NCI-H1417 (cell line): ENCODE data around the gene RABGAP1L.
"Not testable (repeated sequence)": the region's sequence is repeated elsewhere in the genome, so short reads cannot be mapped to it uniquely, and the experiment has no call there.

ENCODE experiments used
- DNase-seq, 3 experiments: peaks; one replicate each; lab custom pipeline; 2025; lab: John Stamatoyannopoulos, UW

RABGAP1L gene

DNA sequence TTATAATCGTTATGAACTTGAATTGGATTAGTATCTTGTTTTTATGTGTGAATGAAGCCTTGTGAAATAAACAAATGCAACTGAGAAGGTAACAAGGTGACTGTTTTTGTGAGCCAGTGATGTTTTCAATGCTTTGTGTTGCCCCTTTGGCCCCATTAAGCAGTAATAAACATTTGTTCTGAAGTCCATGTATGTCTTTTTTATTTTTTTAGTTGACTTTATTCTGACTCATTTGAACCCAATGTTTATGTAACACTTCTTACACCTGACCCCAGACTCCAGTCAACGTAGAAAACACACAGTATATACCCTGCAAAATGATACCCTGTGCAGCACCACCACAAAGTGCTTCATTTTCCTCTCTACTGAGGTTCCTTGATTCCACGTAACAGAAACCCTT lies 835.8 kb downstream of the RABGAP1L start:
- DNase-seq = no peak

DNA sequence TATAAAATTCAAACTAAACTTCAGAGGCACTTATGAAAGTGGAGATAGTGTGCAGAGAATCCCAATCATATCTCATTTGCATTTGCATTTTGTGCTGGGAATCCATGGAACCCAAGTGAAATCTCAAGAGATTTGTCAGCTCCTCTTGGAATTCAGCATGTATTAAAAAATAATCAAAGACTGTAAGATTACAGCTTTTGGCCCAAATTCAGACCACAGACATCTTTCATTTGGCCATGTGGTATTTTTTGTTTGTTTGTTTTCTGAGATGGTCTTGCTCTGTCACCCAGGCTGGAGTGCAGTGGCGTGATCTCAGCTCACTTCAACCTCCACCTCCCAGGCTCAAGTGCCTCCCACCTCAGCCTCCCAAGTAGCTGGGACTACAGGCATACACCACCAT lies 836.6 kb downstream of the RABGAP1L start:
- DNase-seq = no peak

DNA sequence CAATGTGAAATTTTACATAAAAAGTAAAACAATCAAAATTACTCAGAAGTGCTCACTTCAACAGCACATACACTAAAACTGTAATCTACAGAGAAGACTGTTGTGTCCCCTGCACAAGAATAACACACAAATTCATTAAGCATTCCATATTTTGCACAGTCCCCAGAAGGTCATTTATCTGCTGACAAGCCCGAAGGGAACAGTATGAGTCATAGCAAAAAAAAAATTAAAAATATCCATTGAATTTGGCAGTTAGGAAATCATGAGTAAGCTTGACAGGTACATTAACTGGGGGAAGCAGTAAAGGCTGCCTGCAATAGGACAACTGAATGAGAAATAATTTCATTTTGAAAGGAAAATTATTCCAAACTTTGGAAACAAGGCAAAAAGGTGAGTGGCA lies 837.2 kb downstream of the RABGAP1L start:
- no peak for DNase-seq

DNA sequence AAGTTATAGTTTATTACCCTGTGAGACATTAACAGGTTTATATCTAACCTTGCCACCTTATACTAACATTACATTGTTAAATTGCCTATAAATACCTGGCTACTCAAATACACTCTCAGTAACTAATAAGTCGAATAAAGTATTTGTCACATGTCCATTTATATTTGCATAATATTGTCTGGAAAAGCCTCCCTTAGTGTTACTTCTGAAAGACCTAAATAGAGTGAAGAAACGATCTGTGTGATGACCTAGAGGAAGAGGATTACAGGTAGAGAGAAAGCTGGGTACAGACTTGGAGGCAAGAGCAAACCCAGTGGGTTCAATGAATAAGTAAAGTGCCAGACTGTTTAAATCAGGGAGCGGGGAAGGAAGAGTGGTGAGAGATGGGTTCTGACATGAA lies 837.7 kb downstream of the RABGAP1L start:
- no peak for DNase-seq

DNA sequence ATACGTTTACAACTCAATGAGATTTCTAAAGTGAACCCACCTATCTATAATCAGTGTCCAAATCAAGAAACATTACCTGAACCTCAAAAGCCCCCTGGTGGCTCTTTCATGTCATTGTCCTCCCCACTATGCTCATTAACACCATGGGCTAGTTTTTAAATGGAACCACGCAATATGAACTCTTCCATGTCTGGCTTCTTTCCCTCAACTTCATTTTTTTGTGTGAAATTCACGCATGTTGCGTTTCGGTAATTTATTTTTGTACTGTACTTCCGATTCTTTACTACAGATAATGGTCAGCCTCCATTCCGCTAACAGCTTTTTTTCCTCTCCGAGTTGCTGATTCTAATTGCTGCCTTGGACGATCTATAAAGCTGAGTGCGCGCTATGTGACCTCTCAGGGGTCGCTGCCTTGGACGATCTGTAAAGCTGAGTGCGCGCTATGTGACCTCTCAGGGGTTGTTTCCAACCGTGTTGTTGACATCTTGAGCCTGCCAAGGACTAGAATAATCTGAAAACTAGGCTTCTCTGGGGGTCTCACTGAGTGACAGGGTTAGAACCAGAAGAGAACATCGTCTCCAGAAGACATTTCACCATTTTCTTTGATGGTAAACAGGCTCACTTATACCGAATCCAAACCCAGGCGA lies 839.4 kb downstream of the RABGAP1L start:
- peak; percentile 79 to 92 (median 91) for DNase-seq

DNA sequence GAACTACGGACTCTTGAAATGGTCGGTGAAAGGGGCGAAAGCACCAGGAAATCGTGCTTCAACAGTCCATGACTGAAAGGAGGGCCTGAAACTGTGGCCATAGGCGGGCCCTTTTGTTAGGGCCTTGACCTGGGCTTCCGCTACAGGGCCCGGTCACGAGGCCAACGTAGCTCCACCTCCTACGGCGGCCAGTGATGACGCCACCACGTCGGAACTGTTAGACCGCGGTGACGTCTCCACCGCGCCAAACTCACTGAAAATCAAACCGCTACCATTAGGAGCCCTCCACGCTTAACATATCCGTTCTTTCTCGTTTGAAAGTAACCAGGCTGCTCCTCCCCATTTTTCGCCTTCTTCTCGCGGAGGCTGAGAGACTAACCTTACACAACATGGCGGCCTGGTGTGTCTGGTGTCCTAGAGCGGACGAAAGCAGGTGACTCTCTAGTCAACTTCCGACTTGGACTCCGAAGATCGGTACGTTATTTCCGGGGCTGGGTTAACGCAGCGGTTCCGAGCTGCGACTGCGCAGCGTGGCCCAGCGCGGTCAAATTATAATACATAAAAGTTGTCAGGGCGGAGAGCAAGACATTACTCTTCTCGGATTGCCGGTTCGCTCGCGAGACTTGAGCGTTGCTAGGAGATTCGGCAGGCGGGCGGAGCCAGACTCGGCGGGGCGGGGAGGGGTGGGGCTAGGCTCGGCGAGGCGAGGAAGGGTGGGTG lies 840.1 kb downstream of the RABGAP1L start:
- DNase-seq = peak; percentile 99 to 100 (median 100)

DNA sequence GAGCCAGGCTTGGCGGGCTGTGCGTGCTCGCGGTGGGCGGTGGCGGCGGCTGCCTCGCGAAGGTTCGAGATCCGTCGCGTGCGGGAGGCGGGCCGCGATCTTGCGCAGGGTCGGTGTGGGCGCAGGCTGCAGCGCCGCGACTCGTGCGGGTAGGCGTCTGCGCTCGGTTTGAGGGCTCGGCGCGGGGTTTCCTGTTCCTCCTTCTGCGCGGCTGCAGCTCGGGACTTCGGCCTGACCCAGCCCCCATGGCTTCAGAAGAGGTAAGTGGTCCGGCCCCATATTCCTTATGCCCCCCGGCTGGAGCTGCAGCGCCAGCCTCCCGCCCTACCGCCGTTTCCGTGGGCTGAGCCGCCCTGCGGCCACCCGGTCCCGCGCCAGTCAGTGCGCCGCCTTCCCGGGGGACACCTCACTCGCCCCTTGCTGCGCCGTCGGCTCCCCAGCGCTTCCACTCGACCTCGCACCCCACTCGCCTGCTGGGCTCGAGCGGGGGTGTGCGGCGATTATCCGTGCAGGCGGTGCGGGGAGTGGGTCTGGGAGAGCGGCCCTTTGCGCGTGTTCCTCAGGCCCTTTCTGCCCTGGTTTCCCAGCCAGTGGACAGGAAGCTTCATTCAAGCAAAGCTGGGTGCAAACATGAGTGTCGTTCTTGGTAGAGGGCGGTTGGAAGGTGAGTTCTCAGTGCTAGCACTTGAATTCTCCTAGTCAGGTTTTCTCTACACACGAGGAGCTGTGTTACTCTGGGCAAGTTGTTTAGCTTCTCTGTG lies 840.8 kb downstream of the RABGAP1L start, which contains the start of gene CACYBP:
Gene CACYBP (plus strand): TSS at position 12 of the 761 bp plus-strand sequence. CDS start 234 bp downstream, at position 246.
- DNase-seq = peak in 2 of 3 experiments; percentile 75 to 85

DNA sequence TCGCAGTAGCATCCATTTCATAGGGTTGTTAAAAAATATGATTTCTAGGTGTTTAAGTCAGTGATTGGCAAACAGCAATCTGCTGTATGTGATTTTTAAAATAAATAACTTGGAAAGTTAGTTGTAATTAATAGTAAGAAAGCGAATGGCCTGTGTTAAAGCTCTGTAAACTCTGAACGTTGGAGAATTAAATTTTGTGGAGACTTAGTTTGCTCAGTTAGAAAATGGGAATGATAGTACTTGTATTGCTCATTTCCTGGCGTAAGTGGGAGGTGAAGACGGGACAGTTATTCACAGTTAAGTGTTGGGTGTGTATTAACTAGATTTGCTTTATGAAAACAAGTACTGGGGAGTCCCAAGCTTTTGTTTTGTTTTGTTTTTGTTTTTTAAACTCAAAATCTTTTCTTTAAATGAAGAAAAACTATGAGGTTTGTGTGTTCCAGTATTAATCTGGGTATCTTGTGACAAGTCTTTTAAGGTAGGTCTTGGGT lies 841.4 kb downstream of the RABGAP1L start:
- peak in 1 of 3 experiments; percentile 53 for DNase-seq

DNA sequence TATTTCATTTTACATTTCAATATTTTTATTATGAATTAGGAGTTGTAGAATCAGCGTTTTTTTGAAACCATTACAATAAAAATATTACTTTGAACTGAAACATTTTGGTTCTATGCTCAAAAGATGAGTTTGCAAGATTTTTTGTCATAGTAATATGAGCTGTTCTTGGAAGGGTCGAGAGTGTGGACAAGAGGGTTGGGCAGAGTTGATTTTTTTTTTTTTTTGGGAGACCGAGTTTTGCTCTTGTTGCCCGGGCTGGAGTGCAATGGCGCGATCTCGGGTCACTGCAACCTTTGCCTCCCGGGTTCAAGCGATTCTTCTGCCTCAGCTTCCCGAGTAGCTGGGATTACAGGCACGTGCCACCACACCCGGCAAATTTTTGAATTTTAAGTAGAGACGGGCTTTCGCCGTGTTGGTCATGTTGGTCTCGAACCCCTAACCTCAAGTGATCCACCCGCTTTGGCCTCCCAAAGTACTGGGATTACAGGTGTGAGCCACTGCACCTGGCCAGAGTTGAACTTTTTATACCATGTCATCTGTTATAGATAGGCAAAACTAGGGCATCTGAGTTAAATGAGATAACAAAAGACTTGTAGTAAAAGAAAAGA lies 843.7 kb downstream of the RABGAP1L start:
- DNase-seq = no peak

DNA sequence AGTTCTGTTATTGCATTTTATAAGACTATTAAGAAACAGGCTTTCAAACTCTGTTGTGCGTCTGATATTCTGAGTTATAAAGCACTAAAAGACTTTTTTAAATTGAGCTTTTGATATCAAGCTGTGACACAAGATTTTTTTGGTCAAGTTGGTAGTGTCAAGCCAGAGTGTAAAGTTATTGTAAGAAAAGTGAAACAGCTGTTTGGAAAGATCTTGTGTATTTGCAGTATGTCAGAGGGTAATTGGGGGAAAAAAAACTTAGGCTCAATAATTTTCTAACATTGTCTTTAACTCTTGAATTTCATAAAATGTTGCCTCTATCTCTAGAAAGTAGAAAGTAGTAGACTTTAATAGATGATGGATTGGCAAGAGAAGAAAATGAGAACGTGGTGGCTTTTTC lies 844.2 kb downstream of the RABGAP1L start:
- no peak for DNase-seq

DNA sequence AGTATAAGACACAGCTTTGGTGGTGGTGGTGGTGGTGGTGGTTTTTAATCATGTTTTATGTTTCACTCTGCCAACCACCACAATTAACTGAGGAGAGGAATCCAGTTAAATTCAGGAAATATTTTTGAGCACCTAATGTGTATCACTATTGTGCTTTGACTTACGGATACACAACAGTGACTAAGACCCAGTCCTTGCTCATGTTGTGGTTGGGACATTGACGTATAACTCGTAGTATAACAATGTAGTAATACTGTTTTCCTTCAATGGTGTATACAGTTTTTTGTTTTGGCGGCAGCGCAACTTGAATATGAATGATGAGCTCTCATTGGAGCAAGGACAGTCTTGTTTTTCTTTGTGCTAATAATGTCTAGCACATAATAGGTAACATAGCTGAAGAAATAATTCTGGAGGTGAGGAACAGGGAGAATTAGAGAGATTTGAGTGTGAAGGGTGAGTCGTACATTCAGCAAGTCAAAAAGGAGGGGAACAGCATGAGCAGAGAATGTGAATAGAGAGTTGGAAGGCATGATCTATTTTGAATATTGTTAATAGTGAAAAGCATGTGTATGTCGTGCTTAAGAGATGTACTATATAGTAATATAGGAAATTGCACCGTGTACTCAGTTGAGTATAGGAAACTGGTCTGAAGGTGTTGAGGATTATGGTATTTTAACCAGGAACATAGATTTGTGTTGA lies 845.9 kb downstream of the RABGAP1L start:
- no peak for DNase-seq

DNA sequence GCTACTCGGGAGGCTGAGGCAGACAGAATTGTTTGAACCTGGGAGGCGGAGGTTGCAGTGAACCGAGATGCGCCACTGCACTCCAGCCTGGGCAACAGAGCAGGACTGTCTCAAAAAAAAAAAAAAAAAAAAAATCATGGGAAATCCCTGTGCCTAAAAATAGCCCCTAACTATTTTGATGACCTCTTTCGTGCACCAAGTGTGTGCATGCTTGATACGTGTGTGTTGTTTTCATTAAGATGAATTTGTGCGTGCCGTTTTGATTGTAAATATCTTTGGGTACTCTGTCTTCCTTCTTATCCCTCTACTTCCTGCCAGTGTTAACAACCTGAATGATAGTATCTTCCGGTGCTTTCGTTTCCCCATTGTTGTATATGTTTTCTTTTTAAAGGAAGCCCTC lies 850.2 kb downstream of the RABGAP1L start:
- no peak for DNase-seq

DNA sequence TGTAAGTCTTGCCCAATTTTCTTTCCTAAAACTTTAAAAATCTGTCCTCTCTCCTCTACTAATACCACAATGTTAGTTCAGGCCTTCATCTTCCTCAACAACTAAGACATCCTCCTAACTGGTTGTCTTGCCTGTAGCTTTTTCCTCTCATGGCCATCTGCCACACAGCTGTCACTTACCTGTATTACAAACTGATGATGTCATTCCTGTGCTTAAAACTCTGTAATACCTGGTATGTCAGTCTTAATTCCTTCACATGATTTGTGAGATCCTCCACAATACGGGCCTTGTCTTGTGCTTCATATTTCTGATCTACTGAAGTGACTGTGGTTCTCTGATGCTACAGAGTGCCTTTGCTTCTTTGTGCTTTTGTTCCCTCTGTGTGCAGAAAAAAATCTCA lies 854.1 kb downstream of the RABGAP1L start:
- no peak for DNase-seq

DNA sequence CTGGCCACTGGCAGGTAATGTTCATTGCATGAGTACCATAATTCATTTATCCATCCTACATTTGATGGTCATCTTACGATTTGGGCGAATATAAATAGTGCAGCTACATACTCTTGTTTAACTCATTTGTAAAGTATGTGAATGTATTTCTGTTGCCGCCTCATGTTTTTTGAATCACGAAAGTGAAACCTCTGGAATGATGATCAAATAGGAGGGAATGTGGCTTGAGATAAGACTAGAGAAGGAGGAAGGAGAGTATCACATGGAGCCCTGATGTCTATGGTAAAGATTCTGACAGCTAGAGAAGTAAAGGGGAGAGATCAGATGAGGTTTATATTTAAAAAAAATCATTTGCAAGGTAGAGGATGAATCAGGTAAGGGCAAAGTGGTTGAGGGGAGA lies 855.9 kb downstream of the RABGAP1L start:
- no peak for DNase-seq

DNA sequence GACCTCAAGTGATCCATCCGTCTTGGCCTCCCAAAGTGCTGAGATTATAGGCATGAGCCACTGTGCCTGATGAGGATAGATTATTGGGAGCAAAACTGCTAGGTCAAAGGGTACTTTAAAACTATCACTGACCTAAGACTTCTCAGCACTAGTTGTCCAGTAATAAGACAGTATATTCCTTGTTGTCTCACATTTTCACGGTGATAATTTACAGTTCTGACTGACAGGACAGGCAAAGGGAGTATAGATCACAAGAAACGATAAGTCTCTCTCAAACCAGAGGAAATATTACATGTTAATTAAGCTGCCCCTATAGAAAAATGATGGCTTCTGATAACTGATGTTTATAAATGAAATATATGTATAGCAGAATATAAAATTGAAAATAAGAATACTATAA lies 860.2 kb downstream of the RABGAP1L start:
- no peak for DNase-seq

DNA sequence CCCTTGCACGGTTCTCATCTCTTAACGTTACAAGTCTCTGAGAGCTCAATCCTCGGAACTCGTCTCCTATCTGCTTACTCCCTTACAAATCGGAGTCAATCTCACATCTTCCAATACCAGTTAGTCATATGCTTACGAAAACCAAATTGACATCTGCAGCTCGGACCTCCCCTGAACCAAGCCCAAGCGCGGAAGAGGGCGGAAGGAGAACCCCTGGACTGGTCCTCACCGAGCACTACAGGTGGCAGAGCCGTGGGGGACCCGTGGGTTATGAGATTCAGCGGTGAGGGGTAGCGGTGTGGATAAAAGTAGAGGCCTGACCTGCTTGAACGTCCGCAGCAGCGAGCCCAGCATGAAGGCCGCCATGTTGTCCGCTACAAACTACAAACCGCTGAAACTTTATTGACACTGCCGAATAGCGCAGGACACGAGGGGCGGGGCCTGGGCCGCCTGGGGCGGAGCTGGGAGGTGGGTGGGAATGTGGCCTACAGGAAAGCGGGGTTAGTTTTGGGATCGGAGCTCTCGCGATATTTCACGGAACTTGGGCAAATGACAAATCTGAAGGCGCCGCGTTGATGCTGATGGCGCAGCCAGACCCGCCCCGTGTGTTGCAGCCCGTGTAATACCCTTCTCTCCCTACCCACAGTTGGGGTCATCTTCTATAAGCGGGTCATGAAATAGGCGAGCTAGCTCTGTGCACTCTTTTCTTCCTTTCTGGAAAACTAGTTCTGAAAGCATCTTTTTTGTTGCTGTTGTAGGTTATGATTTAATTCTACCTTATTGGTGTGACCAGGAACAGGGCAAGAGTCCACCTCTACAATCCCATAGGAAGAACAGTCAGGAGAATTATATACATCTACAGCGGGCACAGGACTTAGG lies 864.0 kb downstream of the RABGAP1L start, which contains the start of gene MRPS14:
Gene MRPS14 (minus strand): TSS at position 383 of the 879 bp plus-strand sequence. CDS start 17 bp downstream, at position 366.
- DNase-seq = peak; percentile 97 to 100 (median 99)

DNA sequence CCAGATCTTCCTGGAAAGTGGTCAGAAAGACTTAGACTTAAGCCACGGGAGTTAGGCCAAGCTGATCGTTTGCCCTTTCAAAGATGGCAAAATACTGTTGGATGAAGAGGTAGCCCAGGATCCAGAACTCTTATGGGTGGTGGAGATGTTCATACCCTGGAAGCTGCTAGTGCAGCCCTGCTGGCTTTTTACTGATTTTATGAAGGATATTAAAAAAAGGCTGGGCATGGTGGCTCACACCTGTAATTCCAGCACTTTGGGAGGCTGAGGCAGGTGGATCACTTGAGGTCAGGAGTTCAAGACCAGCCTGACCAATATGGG lies 864.6 kb downstream of the RABGAP1L start:
- DNase-seq = not testable (repeated sequence)

DNA sequence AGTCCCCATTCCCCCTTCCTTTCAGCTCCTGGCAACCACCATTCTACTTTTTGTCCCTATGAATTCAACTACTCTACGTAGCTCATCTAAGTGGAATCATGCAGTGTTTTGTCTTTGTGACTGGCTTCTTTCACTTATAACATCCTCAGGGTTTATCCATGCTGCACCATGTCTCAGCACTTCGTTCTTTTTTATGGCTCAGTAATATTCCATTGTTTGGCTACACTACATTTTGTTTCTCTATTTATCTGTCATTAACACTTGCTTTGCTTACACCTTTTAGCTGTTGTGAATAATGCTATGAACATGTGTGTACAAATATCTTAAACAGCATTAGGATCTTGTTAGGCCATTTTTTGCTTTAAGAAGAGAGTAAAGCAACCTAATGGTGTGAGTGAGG lies 865.5 kb downstream of the RABGAP1L start:
- no peak for DNase-seq

DNA sequence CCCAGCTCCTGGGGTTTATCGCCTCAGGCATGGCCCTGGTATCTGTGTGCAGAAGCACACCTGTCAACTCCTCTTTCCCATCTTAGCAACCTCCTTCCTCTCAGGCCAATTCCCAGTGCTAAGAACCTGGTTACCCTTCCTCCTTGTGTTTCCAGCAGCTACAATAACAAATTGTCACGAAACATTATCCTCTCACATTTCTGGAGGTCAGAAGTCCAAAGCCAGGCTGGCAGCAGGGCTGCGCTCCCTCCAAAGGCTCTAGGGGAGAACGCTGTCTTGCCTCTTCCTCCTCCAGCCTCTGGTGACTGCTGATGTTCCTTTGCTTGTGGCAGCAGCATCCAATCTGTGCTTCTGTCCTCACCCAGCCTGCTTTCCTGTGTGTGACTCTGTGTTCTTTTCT lies 874.6 kb downstream of the RABGAP1L start:
- DNase-seq = peak in 2 of 3 experiments; percentile 4 to 49

DNA sequence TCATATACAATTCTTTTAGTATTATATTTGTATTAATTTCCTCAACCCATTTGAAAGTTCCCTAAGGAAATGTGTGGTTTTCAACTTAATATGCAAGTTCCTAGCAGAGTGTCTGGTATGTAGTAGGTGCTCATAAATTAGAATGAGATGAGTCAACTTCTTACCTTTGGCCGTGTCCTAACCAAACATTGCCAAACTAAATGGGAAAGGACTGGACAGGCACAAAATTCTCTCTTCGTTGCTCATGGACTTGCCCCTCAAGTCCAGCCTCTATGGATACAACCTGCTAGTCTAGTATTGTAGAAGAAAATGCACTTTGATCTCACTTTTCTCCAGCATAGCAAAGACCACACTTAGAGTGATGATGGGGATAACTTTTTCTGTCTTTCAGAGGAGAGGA lies 875.5 kb downstream of the RABGAP1L start:
- no peak for DNase-seq

DNA sequence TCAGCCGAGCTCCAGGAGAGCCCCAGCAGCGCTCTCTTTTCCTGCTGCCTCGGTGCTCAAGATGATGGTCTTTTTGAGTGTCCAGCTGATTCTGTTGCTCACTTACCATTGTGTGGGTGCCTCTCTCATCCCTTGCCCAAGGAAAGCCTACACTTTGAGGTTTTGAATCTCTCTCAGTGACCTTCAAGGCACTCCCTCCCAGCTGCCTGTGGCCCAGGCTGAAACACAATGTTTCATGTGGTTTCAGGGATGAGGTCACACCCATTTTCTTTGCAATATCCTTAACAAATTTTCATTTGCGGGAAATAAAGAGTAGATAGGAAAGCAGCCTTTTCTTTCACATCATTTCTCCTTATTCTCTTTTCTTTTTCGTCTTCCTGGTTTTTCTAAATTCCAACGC lies 876.5 kb downstream of the RABGAP1L start:
- no peak for DNase-seq
